SU-DHL-6 (cell line): Measurements from ENCODE around the gene ATRNL1.
"Not testable (repeated sequence)": the region's sequence is repeated elsewhere in the genome, so short reads cannot be mapped to it uniquely, and the experiment has no call there.

Experiments used
- H2AFZ ChIP-seq: fragments of 200-600 bp; sonication (generic); 2 replicates; pipeline ENCODE4 v1.6.1; 2014; ENCODE audit warnings: low read depth, mild to moderate bottlenecking, moderate library complexity, mixed read lengths, antibody characterized with exemption, low read length; ENCODE audit not compliant: severe bottlenecking
- H3F3A ChIP-seq: fragments of 200-600 bp; shearing (Covaris generic); 2 replicates; pipeline ENCODE4 v1.6.0; 2016; ENCODE audit warnings: antibody characterized with exemption, mild to moderate bottlenecking; ENCODE audit not compliant: insufficient read depth
- H3K27ac ChIP-seq: fragments of 200-600 bp; sonication (generic); 2 replicates; pipeline ENCODE4 v1.5.1; 2016; ENCODE audit warnings: low read depth, mild to moderate bottlenecking, low read length, moderate library complexity, mixed read lengths
- H3K27me3 ChIP-seq: fragments of 200-600 bp; sonication (generic), shearing (Covaris generic); 2 replicates; pipeline ENCODE4 v1.6.0; 2014; ENCODE audit warnings: mild to moderate bottlenecking, low read length
- H3K36me3 ChIP-seq: fragments of 200-600 bp; sonication (generic); 2 replicates; pipeline ENCODE4 v1.6.1; 2014; ENCODE audit warnings: mild to moderate bottlenecking, low read length, mixed read lengths
- H3K4me2 ChIP-seq: fragments of 300-600, 200-600 bp; shearing (Covaris generic), sonication (generic); 2 replicates; pipeline ENCODE4 v1.6.0; 2014; ENCODE audit warnings: low read length, low read depth, mild to moderate bottlenecking; ENCODE audit not compliant: poor library complexity, severe bottlenecking
- H3K4me3 ChIP-seq: fragments of 200-600 bp; sonication (generic); 2 replicates; pipeline ENCODE4 v1.5.1; 2014; ENCODE audit warnings: antibody characterized with exemption, low read length, mild to moderate bottlenecking, mixed read lengths; ENCODE audit not compliant: insufficient read depth, poor library complexity, severe bottlenecking
- H3K79me2 ChIP-seq: fragments of 200-600 bp; sonication (generic); 2 replicates; pipeline ENCODE4 v1.6.1; 2014; ENCODE audit warnings: mild to moderate bottlenecking, low read length, moderate library complexity; ENCODE audit not compliant: insufficient read depth
- H3K9ac ChIP-seq: fragments of 200-600 bp; sonication (generic); 2 replicates; pipeline ENCODE4 v1.7.0; 2014; ENCODE audit warnings: mild to moderate bottlenecking, low read length
- H3K9me2 ChIP-seq: fragments of 200-600 bp; sonication (generic); replicated peaks from 2 replicates; pipeline ENCODE4 v1.6.1; 2014; ENCODE audit warnings: low read length; ENCODE audit not compliant: insufficient read depth
- H3K9me3 ChIP-seq: fragments of 200-600 bp; sonication (generic); 2 replicates; pipeline ENCODE4 v1.6.1; 2014; ENCODE audit warnings: low read length, mixed read lengths; ENCODE audit not compliant: insufficient read depth
- H4K20me1 ChIP-seq: fragments of 200-600 bp; sonication (generic); 2 replicates; pipeline ENCODE4 v1.6.1; 2014; ENCODE audit warnings: low read depth, mild to moderate bottlenecking, antibody characterized with exemption, low read length, moderate library complexity, mixed read lengths
- EZH2phosphoT487 ChIP-seq: fragments of 200-600 bp; sonication (generic), shearing (Covaris generic); conservative IDR thresholded peaks from 2 replicates; pipeline ENCODE4 v1.6.1; 2018; ENCODE audit warnings: mild to moderate bottlenecking, antibody characterized with exemption, low read length, moderate library complexity, mixed read lengths
- TF ChIP-seq, protein P1 (sequence below): fragments of 200-600 bp; sonication (generic); IDR thresholded peaks from one replicate; pipeline ENCODE4 v1.5.1; 2017; ENCODE audit warnings: antibody characterized with exemption, mild to moderate bottlenecking, low read length, moderate library complexity; ENCODE audit not compliant: insufficient read depth, poor library complexity, severe bottlenecking

ATRNL1 gene

GRCh38 chr10:115827231-115828009 lies 734.3 kb downstream of the ATRNL1 start:
- Histone ChIP-seq H3K9ac (no peak overlapping the region), H3K79me2 (no peaks in the 10 kb centered on the region), H4K20me1 (no peaks in the 10 kb centered on the region), H2AFZ (no peak overlapping the region), H3K36me3 (no peaks in the 10 kb centered on the region), H3F3A (no peaks in the 10 kb centered on the region), H3K9me2 (no peaks in the 10 kb centered on the region), H3K9me3 (no peaks in the 10 kb centered on the region), H3K4me2 (no peak overlapping the region), H3K27me3 (no peaks in the 10 kb centered on the region), H3K4me3 (no peak overlapping the region), H3K27ac (no peak overlapping the region)
- TF ChIP-seq, protein P1, sequence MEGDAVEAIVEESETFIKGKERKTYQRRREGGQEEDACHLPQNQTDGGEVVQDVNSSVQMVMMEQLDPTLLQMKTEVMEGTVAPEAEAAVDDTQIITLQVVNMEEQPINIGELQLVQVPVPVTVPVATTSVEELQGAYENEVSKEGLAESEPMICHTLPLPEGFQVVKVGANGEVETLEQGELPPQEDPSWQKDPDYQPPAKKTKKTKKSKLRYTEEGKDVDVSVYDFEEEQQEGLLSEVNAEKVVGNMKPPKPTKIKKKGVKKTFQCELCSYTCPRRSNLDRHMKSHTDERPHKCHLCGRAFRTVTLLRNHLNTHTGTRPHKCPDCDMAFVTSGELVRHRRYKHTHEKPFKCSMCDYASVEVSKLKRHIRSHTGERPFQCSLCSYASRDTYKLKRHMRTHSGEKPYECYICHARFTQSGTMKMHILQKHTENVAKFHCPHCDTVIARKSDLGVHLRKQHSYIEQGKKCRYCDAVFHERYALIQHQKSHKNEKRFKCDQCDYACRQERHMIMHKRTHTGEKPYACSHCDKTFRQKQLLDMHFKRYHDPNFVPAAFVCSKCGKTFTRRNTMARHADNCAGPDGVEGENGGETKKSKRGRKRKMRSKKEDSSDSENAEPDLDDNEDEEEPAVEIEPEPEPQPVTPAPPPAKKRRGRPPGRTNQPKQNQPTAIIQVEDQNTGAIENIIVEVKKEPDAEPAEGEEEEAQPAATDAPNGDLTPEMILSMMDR = no peak
- no peak for TF ChIP-seq EZH2phosphoT487

DNA sequence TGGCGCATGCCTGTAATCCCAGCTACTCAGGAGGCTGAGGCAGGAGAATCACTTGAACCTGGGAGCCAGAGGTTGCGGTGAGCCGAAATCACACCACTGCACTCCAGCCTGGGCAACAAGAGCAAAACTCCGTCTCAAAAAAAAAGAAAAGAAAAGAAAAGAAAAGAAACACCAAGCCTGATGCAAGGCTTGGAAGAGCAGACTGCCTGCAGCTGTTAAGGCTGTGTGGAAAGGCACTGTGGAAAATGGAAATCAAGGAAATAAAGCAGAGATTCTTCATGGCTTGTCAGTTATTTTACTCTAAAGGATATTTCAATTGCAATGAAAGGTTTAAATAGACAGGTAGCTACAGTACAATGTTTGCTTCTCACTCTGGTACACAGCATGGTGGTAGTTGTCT lies 735.0 kb downstream of the ATRNL1 start:
- H3K9me2 ChIP-seq, H3K27me3 ChIP-seq, H3K79me2 ChIP-seq, H3F3A ChIP-seq, H4K20me1 ChIP-seq, H3K4me2 ChIP-seq, H3K4me3 ChIP-seq, H2AFZ ChIP-seq, H3K9me3 ChIP-seq, H3K9ac ChIP-seq, H3K36me3 ChIP-seq, H3K27ac ChIP-seq: not testable (repeated sequence)

DNA sequence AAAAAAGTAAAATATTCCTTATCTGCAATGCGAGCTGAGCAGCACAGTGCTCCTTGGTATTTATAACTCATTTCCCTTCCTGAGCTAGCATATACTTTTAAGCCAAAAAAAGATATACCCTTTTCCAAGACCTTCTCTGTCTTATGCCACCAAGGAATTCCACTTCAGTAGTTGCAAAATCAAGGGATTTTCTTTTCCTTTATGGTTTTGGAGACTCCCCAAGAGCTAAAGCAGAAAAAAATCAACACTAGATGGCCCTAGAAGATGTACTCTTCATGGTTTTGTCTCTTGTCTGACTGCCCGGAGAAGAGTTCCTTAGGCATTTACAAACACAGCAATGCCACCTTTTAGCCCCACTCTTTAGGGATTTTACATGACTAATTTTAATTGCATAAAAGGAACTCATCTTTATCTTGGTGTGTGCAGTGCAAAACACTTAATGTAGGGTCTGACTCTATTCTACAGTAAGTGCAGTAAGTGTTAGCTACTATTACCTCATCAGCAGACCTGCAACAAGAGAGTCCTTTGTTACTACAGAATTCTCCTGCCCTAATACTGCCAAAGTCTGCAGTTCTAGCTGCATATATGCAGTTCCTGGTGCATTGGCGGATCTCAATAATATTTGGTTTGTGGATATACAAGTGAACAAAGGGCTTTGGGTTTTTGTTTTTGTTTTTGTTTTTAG lies 736.5 kb downstream of the ATRNL1 start:
- Histone ChIP-seq H3F3A (no peaks in the 10 kb centered on the region), H2AFZ (no peak overlapping the region), H3K9me3 (no peaks in the 10 kb centered on the region), H3K79me2 (no peaks in the 10 kb centered on the region), H3K27ac (no peak overlapping the region), H3K9me2 (no peaks in the 10 kb centered on the region), H3K4me2 (no peak overlapping the region), H3K9ac (no peak overlapping the region), H3K36me3 (no peaks in the 10 kb centered on the region), H3K27me3 (no peaks in the 10 kb centered on the region), H4K20me1 (no peaks in the 10 kb centered on the region), H3K4me3 (no peak overlapping the region)
- TF ChIP-seq EZH2phosphoT487 = no peak
- TF ChIP-seq, protein P1 = no peak
